Mesenchymal stem cell (in vitro differentiated cells and primary cell): ENCODE data around the gene OR9Q1.
"Not testable (repeated sequence)": the region's sequence is repeated elsewhere in the genome, so short reads cannot be mapped to it uniquely, and the experiment has no call there.

Source experiments
- DNase-seq: peaks from one replicate; pipeline ENCODE4 v3.0.0-alpha.2; 2013
- H2AFZ ChIP-seq: one replicate; pipeline ENCODE4 v1.6.1; 2013; ENCODE audit warnings: low read depth, mild to moderate bottlenecking, control low read depth, inconsistent platforms, low read length, moderate library complexity
- H2AK5ac ChIP-seq: 2 replicates; pipeline ENCODE4 v1.6.1; 2013; ENCODE audit warnings: low read length, moderate library complexity, mild to moderate bottlenecking, inconsistent platforms; ENCODE audit not compliant: severe bottlenecking
- H2BK120ac ChIP-seq: one replicate; pipeline ENCODE4 v1.6.1; 2013; ENCODE audit warnings: low read depth, mild to moderate bottlenecking, inconsistent platforms, low read length, moderate library complexity
- H2BK12ac ChIP-seq, 2 experiments: one replicate each; pipeline ENCODE4 v1.6.1; 2013; ENCODE audit warnings: inconsistent platforms in 2 of 2, low read length in 2 of 2, mild to moderate bottlenecking in 2 of 2, moderate library complexity in 2 of 2, control low read depth in 1 of 2
- H2BK15ac ChIP-seq: one replicate; pipeline ENCODE4 v1.6.1; 2013; ENCODE audit warnings: mild to moderate bottlenecking, low read depth, inconsistent platforms; ENCODE audit not compliant: poor library complexity, severe bottlenecking
- H2BK5ac ChIP-seq: 2 replicates; pipeline ENCODE4 v1.6.1; 2013; ENCODE audit warnings: low read depth, mild to moderate bottlenecking, low read length, control low read depth, inconsistent platforms; ENCODE audit not compliant: poor library complexity, severe bottlenecking
- H3K14ac ChIP-seq, 2 experiments: one replicate each; pipeline ENCODE4 v1.6.1; 2013; ENCODE audit warnings: inconsistent platforms in 2 of 2, low read length in 2 of 2, control low read depth in 1 of 2, mild to moderate bottlenecking in 1 of 2, moderate library complexity in 1 of 2
- H3K18ac ChIP-seq, 2 experiments: one replicate each; pipeline ENCODE4 v1.6.1; 2013; ENCODE audit warnings: inconsistent platforms in 2 of 2, low read length in 2 of 2, control low read depth in 1 of 2, low read depth in 1 of 2, mild to moderate bottlenecking in 1 of 2
- H3K23ac ChIP-seq, 2 experiments: one replicate each; pipeline ENCODE4 v1.6.1; 2013; ENCODE audit warnings: inconsistent platforms in 2 of 2, low read length in 2 of 2, mild to moderate bottlenecking in 2 of 2, moderate library complexity in 2 of 2, control low read depth in 1 of 2
- H3K27ac ChIP-seq: 2 replicates; pipeline ENCODE4 v1.5.1; 2013; ENCODE audit warnings: mild to moderate bottlenecking, moderate library complexity, low read length, control low read depth, inconsistent platforms; ENCODE audit not compliant: poor library complexity, severe bottlenecking
- H3K27me3 ChIP-seq, 2 experiments: 2 replicates each; pipeline versions ENCODE4 v1.6.1 to v1.7.0; 2013; ENCODE audit warnings: low read length in 2 of 2, mild to moderate bottlenecking in 2 of 2, moderate library complexity in 2 of 2, control low read depth in 1 of 2, inconsistent platforms in 1 of 2; ENCODE audit not compliant: control insufficient read depth in 1 of 2, insufficient read depth in 1 of 2
- H3K36me3 ChIP-seq, 2 experiments: 2 replicates each; pipeline versions ENCODE4 v1.6.1 to v1.7.0; 2013; ENCODE audit warnings: low read length in 2 of 2, control low read depth in 1 of 2, inconsistent platforms in 1 of 2, low read depth in 1 of 2, mild to moderate bottlenecking in 1 of 2; ENCODE audit not compliant: insufficient read depth in 2 of 2, control insufficient read depth in 1 of 2
- H3K4ac ChIP-seq, 2 experiments: one replicate each; pipeline ENCODE4 v1.6.1; 2013; ENCODE audit warnings: inconsistent platforms in 2 of 2, low read length in 2 of 2, mild to moderate bottlenecking in 2 of 2, moderate library complexity in 2 of 2, control low read depth in 1 of 2, low read depth in 1 of 2
- H3K4me1 ChIP-seq: 2 replicates; pipeline ENCODE4 v1.6.1; 2013; ENCODE audit warnings: low read depth, low read length, control low read depth; ENCODE audit not compliant: control insufficient read depth, insufficient read depth
- H3K4me2 ChIP-seq: 2 replicates; pipeline ENCODE4 v1.6.1; 2013; ENCODE audit warnings: low read length, mild to moderate bottlenecking, inconsistent platforms; ENCODE audit not compliant: poor library complexity, severe bottlenecking
- H3K4me3 ChIP-seq, 2 experiments: 2 replicates each; pipeline versions ENCODE4 v1.5.1 to v1.7.0; 2013; ENCODE audit warnings: low read length in 2 of 2, mild to moderate bottlenecking in 2 of 2, control low read depth in 1 of 2, low read depth in 1 of 2; ENCODE audit not compliant: insufficient read depth in 1 of 2
- H3K79me1 ChIP-seq: replicated peaks from 2 replicates; pipeline ENCODE4 v1.6.1; 2013; ENCODE audit warnings: mild to moderate bottlenecking, control low read depth, low read length, inconsistent platforms; ENCODE audit not compliant: poor library complexity, severe bottlenecking
- H3K9ac ChIP-seq: 2 replicates; pipeline ENCODE4 v1.7.0; 2013; ENCODE audit warnings: mild to moderate bottlenecking, low read length, moderate library complexity
- H3K9me3 ChIP-seq: 2 replicates; pipeline ENCODE4 v1.7.0; 2013; ENCODE audit warnings: mild to moderate bottlenecking, low read length; ENCODE audit not compliant: control insufficient read depth
- H4K8ac ChIP-seq: one replicate; pipeline ENCODE4 v1.6.1; 2013; ENCODE audit warnings: inconsistent platforms, mild to moderate bottlenecking, low read length, moderate library complexity
- H4K91ac ChIP-seq: one replicate; pipeline ENCODE4 v1.6.1; 2013; ENCODE audit warnings: mild to moderate bottlenecking, low read length, inconsistent platforms
- WGBS: methylation state at CpG from one replicate; pipeline ENCODE4 v1.1.7; 2013; ENCODE audit warnings: mixed read lengths; 5-methylcytosine and 5-hydroxymethylcytosine counted together

Gene OR9Q1

GRCh38 chr11:57982776-57983175 lies 40.9 kb upstream of the OR9Q1 start:
- Histone ChIP-seq H2AFZ (no peak overlapping the region), H3K4ac (no peak overlapping the region), H3K79me1 (no peaks in the 10 kb centered on the region), H3K9me3 (no peaks in the 10 kb centered on the region), H3K36me3 (no peaks in the 10 kb centered on the region), H3K4me3 (no peak overlapping the region), H2BK120ac (no peak overlapping the region), H4K8ac (no peak overlapping the region), H3K27me3 (no peaks in the 10 kb centered on the region), H3K27ac (no peak overlapping the region), H4K91ac (no peak overlapping the region), H3K14ac (no peak overlapping the region), H3K23ac (no peak overlapping the region), H2BK15ac (no peak overlapping the region), H3K4me2 (no peak overlapping the region), H3K9ac (no peak overlapping the region), H3K18ac (no peak overlapping the region), H2BK12ac (no peak overlapping the region), H2BK5ac (no peak overlapping the region), H2AK5ac (no peak overlapping the region), H3K4me1 (no peaks in the 10 kb centered on the region)
- DNase-seq: no peak
- 76% methylated on average over 3 of the region's 4 CpGs for WGBS

- Histone ChIP-seq H3K27me3 (no peaks in the 10 kb centered on the region), H2AFZ (no peak overlapping the region), H3K36me3 (no peaks in the 10 kb centered on the region), H2BK15ac (no peak overlapping the region), H3K4ac (no peak overlapping the region), H2BK12ac (no peak overlapping the region), H3K9ac (no peak overlapping the region), H3K4me1 (no peaks in the 10 kb centered on the region), H2BK5ac (no peak overlapping the region), H4K8ac (no peak overlapping the region), H3K27ac (no peak overlapping the region), H3K23ac (no peak overlapping the region), H3K18ac (no peak overlapping the region), H3K14ac (no peak overlapping the region), H3K79me1 (no peaks in the 10 kb centered on the region), H3K4me2 (no peak overlapping the region), H2BK120ac (no peak overlapping the region), H2AK5ac (no peak overlapping the region), H3K4me3 (no peak overlapping the region), H3K9me3 (no peaks in the 10 kb centered on the region), H4K91ac (no peak overlapping the region)
- WGBS: no CpG with 5 or more reads among the region's 3 CpGs
- DNase-seq: no peak
These were observed 40.5 kb upstream of the OR9Q1 start for GRCh38 chr11:57983191-57983590.

- H4K91ac ChIP-seq, H2BK120ac ChIP-seq, H3K9me3 ChIP-seq, H2BK5ac ChIP-seq, H3K27ac ChIP-seq, H2BK12ac ChIP-seq, H3K4me2 ChIP-seq, H3K79me1 ChIP-seq, H4K8ac ChIP-seq, H3K14ac ChIP-seq, H3K36me3 ChIP-seq, H3K18ac ChIP-seq, H3K23ac ChIP-seq, H3K4me3 ChIP-seq, H3K4ac ChIP-seq, H3K27me3 ChIP-seq, H3K9ac ChIP-seq, H2AK5ac ChIP-seq, DNase-seq, H2AFZ ChIP-seq, H3K4me1 ChIP-seq, H2BK15ac ChIP-seq: not testable (repeated sequence)
- 63% methylated on average over 8 of the region's 13 CpGs for WGBS
These were observed 24.2 kb upstream of the OR9Q1 start for GRCh38 chr11:57999523-57999922.

- H2BK12ac ChIP-seq, H4K91ac ChIP-seq, H2BK120ac ChIP-seq, H3K14ac ChIP-seq, H4K8ac ChIP-seq, H3K23ac ChIP-seq, H3K9me3 ChIP-seq, H2AFZ ChIP-seq, H3K79me1 ChIP-seq, H3K4ac ChIP-seq, H2BK15ac ChIP-seq, H3K4me2 ChIP-seq, DNase-seq, H3K27ac ChIP-seq, H3K4me1 ChIP-seq, H2AK5ac ChIP-seq, H3K9ac ChIP-seq, H2BK5ac ChIP-seq, H3K4me3 ChIP-seq, H3K36me3 ChIP-seq, H3K27me3 ChIP-seq, H3K18ac ChIP-seq: not testable (repeated sequence)
- 79% methylated on average over 8 of the region's 10 CpGs for WGBS
These were observed 23.7 kb upstream of the OR9Q1 start for GRCh38 chr11:58000021-58000420.
